Anterior cingulate cortex (tissue), 58 donors: ENCODE measurements around the gene ZNF580.

Experiments used
- DNase-seq, 58 donors: peaks; one replicate each; lab custom pipeline; 2025; lab: John Stamatoyannopoulos, UW

Gene ZNF580

DNA sequence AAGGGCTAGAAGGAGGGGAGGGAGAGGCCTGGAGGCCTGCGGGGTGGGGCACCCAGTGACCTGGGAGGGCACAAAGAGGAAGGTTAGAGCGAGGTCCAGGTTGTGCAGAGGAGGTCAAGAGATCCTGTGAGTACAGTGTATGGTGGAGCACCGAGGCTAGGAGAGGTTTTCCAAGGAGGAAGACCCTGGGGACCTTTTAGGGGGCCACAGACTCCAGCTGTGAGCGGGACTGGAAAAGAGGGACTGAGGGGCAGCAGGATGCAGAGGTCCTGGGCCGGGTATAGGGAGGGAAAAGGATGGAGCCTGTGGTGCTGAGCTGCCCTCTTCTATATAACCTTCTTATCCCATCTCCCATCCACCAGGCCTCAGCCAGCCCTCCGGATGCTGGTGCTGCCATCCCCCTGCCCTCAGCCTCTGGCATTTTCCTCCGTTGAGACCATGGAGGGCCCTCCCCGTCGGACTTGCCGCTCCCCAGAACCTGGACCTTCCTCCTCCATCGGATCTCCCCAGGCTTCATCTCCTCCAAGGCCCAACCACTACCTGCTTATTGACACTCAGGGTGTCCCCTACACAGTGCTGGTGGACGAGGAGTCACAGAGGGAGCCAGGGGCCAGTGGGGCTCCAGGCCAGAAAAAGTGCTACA is 3.5 kb downstream of the ZNF580 start:
- no peak for DNase-seq

DNA sequence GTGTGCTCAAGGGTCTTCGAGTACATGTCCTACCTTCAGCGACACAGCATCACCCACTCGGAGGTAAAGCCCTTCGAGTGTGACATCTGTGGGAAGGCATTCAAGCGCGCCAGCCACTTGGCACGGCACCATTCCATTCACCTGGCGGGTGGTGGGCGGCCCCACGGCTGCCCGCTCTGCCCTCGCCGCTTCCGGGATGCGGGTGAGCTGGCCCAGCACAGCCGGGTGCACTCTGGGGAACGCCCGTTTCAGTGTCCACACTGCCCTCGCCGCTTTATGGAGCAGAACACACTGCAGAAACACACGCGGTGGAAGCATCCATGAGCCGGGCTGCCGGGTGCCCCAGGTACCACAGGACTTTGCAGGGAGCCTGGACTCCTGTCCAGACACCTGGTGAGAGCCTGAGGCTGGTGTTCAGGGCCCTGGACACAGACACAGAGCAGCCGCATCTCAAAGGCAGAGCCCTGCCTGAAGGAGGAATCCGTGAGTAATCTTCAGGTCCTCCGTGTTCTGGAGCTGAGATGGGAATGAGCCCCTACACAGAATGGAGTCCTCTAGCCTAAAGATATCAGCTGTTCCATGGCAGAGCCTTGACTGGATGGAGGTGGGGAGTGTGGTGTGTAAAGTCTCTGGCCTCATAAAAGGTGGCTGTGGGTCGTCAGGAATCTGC is 4.2 kb downstream of the ZNF580 start:
- DNase-seq, result no peak

DNA sequence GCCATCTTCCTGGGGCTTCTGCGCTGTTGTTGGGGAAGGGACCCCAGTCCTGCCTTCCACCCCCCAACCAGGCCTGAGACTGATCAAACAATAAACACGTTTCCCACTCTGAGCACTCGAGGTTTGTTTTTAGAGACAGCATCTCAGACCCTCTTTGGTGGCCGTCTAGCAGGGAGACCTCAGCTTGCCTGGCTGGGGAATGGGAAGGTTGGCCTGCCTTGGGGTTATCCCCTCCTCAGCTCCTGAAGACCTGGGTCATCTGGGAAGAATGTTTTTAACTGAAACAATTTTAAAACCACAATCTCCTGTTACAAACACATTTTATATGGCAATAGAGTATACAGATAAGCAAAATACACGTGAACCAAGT is 4.7 kb downstream of the ZNF580 start:
- DNase-seq, result no peak

DNA sequence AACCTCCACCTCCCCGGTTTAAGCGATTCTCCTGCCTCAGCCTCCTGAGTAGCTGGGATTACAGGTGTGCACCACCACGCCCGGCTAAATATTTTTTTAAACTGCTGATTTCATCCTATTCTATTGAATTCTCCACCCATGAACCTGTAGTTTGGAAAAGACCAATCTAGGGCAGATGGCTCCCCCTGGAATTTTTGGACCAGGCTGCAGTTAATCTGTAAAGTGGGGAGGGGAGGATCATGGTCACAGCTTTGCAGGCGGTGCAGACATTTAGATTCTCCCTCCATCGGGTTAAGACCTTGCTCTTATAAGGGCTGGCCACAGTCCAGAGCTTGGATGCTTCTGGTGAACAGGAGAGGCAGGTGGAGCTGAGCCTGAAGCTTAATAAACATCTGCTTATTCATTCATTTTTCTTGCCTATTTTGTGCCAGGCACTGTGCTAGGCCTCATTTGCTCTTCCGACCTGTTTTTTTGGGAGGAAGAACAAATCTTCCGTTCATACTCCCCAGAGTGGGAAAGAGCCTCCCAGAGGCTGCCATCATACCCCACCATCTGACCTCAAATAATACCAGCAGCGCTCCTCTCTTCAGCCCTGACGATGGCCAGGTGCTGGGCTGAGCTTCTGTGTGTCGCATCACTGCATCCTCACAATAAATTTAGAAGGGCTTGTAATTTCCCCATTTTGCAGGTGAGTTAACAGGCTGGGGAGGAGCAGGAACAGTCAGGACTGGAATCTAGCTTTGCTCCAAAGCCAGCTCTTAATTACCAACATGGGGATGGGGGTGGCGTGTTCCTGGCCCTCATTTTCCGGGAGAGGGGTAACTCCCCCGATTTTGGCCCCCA is 6.3 kb downstream of the ZNF580 start:
- DNase-seq, result peak in 1 of 58 donors; percentile 15

DNA sequence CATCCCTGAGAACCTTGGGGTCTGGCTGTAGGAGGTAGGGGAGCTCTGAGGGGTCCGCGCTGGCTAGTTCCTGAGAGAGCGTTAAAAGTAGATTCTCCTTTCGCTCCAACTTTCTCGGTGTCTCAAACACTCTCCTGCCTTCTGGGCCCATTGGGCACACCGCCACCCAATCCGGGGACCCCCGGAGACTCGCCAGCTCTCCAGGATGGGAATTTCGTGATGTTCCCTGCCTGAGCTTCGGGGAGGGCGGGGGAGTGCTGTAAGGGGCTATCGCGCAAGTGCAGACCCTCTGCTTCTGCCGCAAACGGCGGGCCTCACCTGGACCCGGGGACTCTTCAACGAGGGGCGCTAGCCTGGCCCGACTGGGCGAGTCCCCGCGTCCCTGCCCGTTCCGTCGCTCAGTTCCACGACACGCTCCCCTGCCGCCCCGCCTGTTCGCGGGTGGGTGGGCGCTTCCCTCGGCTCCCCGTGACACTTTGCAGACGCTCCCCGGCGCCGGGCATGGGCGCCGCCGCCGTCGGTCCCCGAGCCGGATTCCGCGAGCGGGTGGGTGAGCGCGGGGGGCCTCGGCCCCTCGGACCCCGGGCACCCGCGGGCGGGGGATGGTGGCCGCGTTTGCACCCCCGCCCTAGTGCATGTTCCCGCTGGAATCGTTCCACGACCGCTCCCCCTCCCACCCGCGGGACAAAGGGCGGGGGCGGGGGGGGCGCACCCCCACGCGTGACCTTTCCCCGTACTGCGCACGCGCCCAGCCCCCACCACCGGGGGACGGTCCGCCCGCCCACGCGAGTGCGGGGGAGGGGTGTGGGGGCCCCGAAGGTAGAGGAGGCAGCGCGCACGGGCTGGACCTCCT is 7.2 kb downstream of the ZNF580 start, which contains the start of gene CCDC106:
Gene CCDC106, plus strand, starts transcription at position 481 of the 853 bp plus-strand sequence. CDS start 835 bp downstream, outside the sequence.
- peak in 56 of 58 donors; percentile 47 to 89 (median 72) for DNase-seq

DNA sequence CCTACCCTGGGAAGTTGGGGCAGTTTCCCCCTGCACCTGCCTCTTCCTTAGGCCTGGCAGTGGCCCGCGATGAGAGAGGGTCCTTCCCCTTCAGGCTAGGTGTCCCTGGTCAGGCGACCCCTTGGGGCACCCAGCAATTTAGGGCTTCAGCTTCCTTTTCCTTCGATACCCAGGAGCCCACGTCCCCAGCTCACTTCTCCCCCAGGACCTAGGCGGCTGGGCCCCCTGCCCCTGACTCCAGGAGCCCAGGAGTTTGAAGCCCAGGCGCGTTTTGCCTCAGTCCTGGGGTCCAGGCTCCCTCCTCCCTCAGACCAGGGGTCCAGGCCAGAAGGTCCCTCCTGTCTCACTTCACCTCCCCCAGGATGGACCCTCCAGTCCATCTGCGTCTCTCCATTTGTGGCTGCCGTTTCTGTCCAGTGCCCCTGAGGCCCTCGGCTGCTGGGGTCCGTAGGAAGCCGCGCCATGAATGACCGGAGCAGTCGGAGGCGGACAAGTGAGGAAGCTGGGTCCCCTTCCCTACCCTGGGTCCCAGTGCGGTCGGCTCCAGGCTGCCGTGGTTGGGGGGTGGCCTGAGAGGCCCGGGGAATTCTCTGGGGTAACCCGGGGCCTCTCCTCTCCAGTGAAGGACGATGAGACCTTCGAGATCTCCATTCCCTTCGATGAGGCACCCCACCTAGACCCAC is 7.9 kb downstream of the ZNF580 start:
- DNase-seq, result peak in 1 of 58 donors; percentile 41

DNA sequence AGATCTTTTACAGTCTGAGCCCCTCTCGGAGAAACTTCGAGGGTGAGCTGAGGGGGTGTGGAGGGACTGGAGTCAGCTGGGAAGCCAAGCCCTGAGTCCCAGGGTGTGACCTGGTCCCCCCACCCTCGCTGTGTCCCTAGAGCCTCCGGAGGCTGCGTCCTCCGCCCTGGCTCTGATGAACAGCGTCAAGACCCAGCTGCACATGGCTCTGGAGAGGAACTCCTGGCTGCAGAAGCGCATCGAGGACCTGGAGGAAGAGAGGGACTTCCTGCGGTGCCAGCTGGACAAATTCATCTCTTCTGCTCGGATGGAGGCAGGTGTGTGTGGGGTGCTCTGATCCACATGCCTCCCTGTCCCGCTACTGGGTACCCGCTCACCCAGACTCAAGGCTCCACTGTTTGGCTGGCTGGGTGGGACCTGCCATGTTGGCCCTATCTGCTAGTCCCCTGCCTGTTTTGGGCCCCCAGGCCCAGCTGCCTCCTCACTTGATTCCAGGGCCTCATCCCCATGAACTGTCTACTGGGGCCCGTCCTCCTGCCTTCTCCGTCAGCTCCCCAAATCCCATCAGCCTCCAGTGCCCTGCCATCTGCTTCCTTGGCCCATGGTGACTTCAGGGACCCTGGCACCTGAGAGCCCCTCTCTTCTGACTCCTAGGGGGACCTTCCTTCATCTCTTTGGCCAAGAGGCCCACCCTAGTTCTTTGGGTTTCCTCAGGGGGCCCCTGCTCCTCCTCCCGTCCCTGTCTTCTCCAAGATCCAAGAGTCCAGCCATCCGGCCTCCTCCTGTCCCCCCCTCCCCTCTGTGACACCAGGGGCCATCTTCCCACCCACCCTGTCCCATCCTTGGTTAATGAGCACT is 8.7 kb downstream of the ZNF580 start:
- DNase-seq, result no peak

DNA sequence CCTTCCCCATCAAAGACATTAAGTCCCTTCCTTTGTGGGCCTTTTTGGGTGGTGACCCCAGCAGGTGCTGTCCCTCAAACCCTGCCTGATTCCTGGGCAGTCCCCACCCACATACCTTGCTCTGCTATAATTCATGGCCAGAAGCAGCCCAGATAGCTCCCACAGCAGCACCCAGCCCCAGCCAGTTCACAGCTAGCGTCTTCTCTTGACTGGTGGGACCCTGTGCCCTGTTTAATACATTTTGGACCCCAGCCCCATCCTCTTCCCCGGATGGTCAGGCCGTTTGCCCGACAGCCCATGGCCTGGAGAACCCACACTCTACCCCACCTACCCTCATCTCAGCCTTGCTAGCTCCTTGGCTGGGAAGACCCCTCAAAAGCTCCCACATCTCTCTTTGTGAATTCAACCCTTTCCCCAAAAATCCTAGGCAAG is 9.3 kb downstream of the ZNF580 start:
- no peak for DNase-seq

DNA sequence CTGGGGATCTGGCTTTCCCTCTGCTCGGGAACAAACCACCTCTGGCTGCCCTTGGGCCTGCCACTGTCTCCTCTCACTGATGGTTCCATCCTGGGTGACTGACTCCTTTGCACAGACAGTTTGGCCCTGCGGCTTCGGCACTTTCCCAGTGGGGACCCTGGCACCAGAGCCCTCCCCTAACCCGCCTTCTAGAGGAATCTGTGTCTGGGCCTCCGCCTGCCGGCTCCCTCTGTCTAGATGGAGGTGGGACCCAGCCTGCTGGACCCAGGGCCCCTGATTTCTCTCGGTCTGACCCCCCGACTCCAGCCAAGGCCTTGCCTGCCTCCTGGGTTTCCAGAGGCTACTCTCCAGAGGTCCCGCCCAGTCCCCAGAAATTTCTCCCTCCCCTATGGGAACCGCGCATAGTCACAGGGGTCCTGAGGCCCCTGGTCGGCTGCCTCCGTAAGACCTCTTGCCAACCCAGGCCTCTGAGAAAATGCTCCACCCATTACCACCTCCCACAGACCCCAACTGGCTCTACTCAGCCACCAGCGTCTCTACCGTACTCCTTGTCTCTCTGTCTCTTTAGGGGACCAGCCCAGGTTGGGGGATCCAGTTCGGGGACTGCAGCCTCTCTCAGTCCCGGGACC is 9.9 kb downstream of the ZNF580 start:
- no peak for DNase-seq

DNA sequence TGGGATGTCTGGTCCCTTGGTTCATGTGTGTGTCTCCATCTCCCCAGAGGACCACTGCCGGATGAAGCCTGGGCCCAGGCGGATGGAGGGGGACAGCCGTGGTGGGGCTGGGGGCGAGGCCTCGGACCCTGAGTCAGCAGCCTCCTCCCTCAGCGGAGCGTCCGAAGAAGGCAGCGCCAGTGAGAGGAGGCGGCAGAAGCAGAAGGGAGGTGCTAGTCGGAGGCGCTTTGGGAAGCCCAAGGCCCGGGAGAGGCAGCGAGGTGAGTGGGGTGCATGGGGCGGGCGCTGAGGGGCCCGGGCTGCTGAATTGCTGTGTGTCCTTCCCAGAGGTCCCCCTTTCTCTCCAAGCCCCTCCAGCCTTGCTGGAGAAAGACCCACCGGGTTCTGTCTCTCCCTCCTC is 10.4 kb downstream of the ZNF580 start:
- DNase-seq, result no peak

DNA sequence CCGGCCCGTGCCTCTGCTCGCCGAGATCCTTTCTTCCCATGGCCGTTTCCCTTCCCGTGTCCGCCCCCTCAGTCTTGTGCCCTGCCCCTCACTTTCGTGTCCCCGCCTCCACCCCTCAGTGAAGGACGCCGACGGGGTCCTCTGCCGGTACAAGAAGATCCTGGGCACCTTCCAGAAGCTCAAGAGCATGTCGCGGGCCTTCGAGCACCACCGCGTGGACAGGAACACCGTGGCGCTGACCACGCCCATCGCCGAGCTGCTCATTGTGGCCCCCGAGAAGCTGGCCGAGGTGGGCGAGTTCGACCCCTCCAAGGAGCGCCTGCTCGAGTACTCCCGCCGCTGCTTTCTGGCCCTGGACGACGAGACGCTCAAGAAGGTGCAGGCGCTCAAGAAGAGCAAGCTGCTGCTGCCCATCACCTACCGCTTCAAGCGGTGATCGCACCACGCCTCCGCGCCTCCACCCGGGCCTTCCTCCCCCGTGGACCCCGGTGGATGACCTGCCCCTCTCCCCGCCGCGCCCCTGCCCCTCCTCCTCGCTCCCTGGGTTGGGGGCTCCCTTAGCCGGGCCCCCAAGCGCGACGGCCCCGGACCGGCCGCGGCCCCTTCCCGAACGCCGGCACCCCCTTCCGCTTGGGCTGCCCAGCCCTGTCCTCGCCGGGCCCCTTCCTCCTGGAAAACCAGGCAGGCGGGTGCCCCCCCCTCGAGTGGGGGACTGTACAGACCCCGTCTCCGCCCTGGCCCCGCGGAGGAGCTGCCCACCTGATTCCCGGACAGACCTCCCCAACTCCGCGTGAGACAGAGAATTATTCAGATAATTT is 11.7 kb downstream of the ZNF580 start:
- DNase-seq, result peak in 1 of 58 donors; percentile 21

DNA sequence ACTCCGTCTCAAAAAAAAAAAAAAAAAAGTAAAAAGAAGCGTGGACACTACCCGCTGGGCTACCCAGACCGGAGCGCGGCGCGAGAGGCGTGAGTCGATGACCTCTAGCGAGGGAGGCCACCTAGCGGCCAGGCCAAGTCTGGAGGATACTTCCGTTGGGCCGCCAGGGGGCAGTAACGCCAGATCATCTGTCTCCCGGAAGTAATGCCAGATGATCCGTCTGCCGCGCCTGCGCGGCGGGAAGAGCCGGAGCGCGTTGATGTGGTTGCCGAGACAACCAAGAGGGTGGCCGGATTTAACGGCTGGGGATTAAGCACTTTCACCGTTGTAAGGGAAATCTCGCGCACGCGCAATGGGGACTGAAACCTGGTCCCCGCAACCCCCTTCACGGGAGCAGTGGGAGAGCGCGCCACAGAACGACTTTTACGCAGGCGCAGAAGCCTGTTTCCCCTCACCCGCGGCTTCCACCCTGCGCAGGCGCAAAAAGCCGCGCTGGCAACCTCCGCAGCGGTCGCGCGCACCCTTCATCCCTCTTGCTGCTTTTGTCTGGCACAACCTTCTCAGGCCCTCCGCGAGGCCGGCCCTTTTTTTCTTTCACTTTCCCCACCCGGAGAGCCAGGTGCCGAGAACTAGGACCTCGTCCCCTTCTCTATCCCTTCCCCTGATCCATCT is 13.0 kb downstream of the ZNF580 start:
- peak; percentile 86 to 100 (median 97) for DNase-seq

DNA sequence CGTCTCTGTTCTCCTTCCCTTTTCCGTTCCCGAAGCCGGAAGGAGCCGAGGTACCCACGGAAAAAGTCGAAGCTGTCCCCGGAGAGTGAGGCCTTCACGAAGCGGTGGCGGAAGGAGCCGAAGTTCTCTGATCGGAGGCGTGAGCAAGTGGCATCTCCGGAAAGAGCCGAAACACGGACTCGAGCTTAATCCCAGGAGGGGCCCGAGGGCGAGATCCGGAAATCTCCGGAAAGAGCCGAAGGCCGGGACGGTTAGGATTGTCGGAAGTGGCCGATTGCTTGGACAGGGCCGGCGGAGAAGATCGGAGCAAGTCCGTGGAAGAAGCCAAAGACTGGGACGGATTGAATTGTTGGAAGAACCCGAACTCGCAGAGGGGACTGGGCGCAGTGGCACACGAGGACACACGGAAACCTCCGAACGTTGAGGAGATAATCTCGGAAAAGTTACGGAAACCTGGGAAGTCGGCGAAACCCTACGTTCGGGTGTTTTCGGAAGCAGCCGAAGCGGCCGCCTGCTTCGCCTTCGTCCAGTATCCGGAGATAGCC is 13.6 kb downstream of the ZNF580 start:
- peak; percentile 88 to 99 (median 97) for DNase-seq

DNA sequence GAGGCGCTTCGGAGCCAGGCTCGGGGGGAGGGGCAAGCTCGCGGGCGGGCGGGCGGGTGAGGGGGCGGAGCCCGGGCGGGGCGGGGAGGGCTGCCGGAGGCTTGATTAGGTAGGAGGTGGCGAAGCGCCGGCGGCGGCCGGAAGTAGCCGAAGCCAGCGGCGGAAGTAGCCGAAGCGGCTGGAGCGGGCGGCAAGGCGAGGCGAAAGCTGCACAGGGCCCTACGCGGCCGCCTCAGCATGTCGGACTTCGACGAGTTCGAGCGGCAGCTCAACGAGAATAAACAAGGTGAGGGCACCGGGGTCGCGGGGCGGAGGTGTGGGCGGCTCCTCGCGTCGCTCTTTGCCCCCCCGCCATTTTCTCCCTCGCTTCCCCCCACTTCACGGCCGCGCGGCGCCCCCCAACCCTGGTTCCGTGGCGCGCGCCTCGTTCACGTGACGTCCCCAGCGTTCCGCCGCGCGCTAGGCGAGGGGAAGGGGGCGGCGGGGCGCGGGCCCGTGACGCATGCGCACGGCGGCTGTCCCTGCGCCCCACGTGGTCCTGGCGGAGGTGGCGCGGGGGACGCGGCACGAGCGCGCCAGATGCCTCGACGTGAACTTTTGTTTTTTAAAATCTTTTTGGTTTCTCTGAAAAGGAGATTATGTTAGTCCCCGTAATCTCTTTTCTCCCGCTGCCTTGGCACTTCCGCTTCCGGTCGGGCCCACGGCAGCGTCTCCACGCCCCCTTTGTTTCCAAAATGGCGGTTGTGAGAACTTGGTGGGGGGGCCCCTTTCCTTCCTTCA is 14.3 kb downstream of the ZNF580 start, which contains the start of gene U2AF2:
Gene U2AF2, plus strand, starts transcription at position 168 of the 780 bp plus-strand sequence. Its CDS starts 70 bp downstream, at position 238.
- DNase-seq, result peak in 55 of 58 donors; percentile 52 to 98 (median 95)

DNA sequence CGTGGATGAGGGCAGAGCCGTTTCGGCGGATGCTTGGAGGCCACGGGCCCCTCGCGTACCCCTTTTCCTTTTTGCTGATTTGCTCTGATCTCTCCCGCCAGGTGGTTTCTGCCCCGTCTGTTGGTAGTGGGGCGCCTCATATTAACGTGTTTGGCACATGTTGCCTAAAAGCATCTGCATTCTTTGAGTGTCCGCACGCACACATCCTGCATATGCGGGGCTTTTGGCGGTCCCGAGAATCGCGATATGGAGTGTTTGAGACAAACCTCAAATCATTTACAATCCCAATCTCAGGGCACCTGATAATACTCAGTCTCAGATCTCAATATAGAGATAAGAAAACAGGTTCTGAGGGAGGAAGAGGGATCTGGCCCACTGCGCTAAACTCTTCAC is 14.8 kb downstream of the ZNF580 start:
- DNase-seq, result no peak

DNA sequence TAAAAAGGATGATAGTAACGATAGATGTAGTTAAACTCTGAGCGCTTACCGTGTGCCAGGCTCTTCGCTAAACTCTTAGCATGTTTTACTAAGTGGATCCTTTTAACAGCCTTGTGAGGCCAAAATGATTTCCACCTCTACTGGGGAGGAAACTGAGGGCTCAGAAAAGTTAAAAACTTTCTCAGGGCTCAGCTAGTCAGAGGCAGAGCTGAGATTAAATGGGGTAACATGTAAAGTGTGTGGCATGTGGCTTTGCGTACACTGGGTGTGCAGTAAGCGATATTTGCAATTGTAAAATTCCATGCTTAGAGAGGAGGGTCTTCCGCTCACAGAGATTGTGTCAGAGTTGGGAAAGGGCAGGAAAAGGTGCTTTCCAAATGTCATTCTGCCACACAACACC is 15.8 kb downstream of the ZNF580 start:
- no peak for DNase-seq
